Gastroesophageal sphincter (tissue), 3 donors: ENCODE measurements around the gene CHST1.

Experiments
- CTCF ChIP-seq, 4 experiments: fragments of 200-600 bp in 2 of 4; fragments of 450-650 bp in 2 of 4; sonication (generic) in 1 of 4; IDR thresholded peaks; one replicate each; pipeline ENCODE4 v1.5.1; 2017 to 2019; ENCODE audit warnings: antibody characterized with exemption in 4 of 4, mild to moderate bottlenecking in 2 of 4, moderate library complexity in 2 of 4
- POLR2A ChIP-seq, 2 donors: fragments of 450-650 bp; IDR thresholded peaks; one replicate each; pipeline ENCODE4 v1.6.1; 2017; ENCODE audit warnings: antibody characterized with exemption in 2 of 2, mild to moderate bottlenecking in 2 of 2, moderate library complexity in 1 of 2

- no peak for TF ChIP-seq CTCF (IDR thresholded peaks at IDR 0.05)
- TF ChIP-seq POLR2A (IDR thresholded peaks at IDR 0.05), result no peak
Measured at GRCh38 chr11:45609902-45610301, 55.5 kb downstream of the CHST1 start.
